HG03064 (cell line): ENCODE data around the gene HCRT.
"Not testable (repeated sequence)": the region's sequence is repeated elsewhere in the genome, so short reads cannot be mapped to it uniquely, and the experiment has no call there.

Experiments used
- ATAC-seq: cut with Tn5 transposase; IDR thresholded peaks from one replicate; pipeline ENCODE4 v1.9.1; 2021; ENCODE audit warnings: low read depth; ENCODE audit not compliant: unreplicated experiment

HCRT gene

DNA sequence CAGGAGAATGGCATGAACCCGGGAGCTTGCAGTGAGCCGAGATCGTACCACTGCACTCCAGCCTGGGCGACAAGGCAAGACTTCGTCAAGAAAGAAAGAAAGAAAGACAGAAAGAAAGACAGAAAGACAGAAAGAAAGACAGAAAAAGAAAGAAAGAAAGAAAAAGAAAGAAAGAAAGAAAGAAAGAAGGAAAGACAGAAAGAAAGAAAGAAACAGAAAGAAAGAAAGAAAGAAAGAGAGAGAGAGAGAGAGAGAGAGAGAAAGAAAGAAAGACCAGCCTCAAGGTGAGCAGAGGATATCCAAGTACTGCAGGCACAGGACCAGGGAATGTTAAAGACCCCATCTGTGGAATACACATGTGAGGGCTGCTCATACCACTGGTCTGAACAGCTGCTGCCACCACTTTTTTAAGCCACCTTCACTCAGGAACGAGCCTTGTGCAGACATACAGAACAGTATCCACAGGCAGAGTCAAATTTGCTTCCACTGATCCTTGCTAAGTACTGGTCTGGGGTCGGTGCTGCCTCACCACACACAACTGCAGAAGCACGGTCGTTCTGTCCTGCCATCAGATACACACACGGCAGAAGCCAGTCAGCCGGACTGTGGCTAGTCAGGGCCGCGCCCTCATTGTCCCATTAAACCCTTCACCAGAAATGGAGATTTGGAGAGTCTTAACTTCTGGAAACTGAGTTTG, 38.2 kb downstream of the HCRT start:
- ATAC-seq: no peak

DNA sequence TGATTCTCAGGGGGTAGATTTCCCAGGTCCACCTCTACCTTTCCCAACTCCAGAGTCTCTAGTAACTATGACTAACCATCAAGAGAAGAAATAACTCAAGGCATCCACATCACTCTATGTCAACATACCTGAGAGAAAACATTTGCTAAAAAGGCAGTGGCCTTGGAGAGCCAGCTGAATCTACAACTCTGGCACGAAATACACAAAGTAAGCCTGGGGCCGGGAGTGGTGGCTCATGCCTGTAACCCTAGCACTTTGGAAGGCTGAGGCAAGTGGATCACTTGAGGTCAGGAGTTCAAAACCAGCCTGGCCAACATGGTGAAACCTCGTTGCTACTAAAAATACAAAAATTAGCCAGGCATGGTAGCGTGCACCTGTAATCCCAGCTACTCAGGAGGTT, 42.1 kb downstream of the HCRT start:
- not testable (repeated sequence) for ATAC-seq

DNA sequence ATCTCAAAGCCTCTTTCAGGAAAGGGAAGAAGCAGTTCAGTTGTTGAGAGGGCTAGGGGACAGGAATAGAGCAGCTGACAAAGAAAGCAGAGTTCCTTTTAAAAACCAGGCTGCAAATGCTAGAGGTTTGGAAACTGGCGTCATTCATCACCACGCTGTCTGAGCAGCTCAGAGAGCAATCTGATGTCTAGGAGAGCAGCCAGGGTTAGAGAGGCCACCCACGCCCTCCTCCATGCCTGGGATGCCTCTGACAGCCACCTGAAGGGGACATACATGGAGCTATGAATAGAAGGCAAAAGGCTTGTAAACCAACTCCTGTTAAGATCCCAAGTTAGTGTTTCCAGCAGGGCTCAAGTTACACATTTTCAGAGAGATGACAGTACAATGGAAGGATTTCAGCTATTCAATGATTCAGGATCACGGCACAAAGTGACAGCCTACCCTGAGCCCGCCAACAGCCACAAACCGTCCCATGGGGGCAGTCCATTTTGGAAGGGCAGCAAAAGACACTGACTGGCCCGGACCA, 42.8 kb downstream of the HCRT start:
- no peak for ATAC-seq

DNA sequence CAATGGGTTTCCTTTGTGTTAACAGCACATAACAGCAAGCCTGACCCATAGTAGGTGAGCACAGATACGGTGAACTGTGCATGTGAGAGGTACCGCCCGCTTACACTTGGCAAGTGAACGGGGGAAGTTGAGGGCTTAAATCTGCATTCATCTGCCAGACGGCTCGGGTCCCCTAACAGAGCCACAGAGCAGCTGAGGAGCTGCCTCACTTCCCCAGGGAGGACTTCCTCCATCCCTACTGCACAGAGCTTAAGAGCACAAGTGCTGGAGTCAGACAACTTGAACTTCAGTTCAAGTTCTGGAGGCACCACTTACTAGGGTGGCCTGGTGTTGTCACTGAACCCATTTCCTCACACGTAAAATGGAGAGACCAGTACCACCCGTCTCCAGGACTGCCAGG, 43.9 kb downstream of the HCRT start:
- ATAC-seq: no peak

DNA sequence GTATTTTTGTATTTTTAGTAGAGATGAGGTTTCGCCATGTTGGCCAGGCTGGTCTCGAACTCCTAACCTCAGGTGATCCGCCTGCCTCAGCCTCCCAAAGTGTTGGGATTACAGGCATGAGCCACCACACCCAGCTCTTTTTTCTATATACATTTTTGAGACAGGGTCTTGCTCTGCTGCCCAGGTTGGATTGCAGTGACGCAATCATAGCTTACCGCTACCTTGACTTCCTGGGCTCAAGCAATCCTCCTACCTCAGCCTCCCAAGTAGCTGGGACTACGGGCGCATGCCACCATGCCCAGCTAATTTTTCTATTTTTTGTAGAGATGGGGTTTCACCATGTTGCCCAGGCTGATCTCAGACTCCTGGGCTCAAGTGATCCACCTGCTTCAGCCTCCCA, 44.6 kb downstream of the HCRT start:
- not testable (repeated sequence) for ATAC-seq

DNA sequence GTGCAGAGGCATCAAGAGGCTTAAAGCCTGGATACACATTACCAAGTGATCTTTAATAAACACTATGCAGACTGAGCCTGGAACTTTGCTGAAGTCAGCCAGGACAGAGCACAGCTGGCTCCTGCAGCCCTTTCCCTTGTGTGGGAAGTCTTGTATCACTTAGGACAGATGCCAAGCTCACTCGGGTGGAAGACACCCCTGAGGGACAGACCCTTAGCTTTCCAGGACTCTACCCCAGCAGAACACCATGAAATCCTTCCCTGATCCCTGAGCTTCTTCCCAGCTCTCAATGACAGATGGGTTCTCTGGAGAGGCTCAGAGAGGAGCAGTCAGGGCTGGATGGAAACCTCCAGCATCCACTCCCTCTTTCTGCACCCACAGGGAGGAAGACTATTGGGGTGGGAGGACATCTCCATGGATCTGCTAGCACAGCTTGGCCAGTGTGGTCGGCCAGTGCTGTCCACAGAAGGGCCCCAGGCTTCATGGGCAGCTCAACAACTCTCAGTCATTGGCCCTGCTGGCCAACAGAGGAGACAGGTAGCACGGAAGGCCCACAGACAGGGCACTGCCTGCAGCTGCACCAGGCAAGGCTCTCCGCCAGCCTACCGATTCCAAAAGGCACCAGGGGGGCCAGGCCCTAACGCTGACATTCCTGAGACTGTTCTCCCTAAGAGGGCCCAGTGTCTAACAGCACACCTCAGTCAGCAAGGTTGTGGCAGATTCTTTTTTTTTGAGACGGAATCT, 46.3 kb downstream of the HCRT start:
- ATAC-seq: no peak

DNA sequence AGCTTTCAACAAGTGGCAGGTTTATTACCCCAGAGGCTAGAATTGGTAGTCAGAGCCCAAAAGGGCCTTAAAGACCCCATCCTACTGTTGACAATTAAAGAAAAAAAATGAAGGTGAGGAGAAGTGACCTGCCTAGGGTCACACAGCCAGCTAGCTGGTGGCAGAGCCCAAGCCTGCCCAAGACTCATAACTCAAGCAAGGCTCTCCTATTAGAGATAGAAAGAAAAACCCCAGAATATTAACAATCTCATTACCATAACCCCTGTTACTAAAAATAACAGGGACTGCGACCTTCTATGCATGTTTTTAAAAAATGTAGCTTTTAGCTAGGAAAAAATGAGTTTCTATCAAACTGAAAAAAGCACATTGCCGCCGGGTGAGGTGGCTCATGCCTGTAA, 48.6 kb downstream of the HCRT start:
- ATAC-seq: no peak

DNA sequence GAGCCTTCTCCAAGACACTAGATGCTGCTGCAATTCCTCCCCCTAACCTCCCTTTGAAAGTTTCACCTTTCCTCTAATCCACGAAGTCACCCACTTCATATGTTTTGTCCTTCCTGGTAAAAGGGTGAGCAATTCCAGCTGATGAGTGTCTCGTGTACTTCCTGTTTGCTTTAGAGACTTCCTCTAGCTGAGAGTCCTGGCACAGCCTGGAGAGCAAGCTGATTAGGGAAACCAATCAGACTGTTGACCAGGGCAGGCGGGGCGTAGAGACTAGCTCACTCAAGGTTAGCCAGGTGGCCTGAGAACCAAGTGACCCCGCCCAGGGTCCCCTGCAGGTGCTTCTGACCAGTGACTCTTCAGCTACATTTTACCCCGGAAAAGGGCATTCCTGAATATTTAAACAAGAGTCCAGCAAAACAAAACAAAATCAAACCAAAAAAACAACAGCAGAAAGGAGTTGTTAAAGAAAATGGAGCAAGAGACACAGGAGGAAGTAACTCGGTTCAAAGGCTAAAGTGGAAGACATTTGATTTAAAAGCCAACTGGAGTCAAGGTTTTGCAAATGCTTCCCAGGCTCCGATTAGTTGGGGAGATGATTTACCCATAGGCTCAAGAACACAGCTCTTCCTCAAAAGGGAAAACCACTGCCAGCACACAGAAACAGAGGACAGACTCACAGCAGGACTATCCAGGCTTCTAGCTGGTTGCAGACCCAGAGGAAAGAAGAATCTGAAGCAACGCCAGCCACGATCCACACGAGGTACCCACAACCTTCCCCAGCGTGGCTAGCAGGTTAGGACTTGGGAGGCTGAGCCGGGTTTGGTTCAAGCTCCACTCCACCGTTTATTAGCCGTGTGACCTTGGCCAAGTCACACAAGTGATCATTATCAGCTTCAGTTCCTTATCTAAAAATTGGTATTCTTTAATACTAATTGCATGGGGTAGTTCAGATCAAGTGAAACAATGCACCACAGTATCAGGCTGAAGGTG, 49.3 kb downstream of the HCRT start:
- no peak for ATAC-seq

DNA sequence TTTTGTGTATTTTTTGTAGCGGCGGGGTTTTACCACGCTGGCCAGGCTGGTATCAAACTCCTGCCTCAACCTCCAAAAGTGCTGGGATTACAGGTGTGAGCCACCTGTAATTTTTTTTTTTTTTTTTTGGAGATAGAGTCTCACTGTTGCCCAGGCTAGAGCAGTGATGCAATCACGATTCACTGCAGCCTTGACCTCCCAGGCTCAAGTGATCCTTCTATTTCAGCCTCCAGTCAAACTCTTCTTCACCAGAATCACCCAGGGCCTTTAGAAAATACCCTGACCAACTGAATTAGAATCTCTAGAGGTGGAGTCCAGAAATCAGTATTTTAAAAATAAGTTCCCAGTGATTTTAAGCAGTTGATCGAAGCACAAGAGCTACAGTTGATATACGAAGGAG, 50.1 kb downstream of the HCRT start:
- ATAC-seq: no peak
